HL-60/S4 (cell line): Measurements from ENCODE around the gene MSMP.

Source experiments
- in situ Hi-C: fragments of 300-500 bp; cut with MboI; formaldehyde crosslinking; loops from 2 replicates; pipeline ENCODE4 v1.14.3; 2022; ENCODE audit warnings: low sequenced_read_pairs

Gene MSMP, protein sequence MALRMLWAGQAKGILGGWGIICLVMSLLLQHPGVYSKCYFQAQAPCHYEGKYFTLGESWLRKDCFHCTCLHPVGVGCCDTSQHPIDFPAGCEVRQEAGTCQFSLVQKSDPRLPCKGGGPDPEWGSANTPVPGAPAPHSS

DNA sequence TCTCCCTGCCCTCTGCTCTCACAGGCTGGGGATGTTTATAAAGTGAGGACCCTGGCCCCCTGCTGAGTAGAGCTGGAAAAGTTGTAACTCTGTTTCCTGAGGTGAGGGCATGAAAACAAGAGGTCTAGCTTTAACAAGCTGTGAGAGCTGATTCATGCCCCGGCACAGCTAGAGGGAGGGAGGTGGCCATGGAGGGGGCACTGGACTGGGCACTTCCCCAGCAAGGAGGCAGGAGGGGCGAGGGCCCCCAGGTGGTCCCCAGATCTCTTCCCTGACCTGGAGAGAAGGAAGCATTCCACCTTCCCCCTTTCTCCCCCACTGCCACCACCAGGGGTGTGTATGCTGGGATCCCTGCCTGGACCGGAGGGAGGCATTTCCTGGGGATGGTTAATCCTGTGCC lies at the start of gene MSMP:
Gene MSMP, minus strand, starts transcription at position 13 of the 400 bp plus-strand sequence. CDS start 147 bp downstream, outside the sequence.
- in situ Hi-C loops = no loop called here

DNA sequence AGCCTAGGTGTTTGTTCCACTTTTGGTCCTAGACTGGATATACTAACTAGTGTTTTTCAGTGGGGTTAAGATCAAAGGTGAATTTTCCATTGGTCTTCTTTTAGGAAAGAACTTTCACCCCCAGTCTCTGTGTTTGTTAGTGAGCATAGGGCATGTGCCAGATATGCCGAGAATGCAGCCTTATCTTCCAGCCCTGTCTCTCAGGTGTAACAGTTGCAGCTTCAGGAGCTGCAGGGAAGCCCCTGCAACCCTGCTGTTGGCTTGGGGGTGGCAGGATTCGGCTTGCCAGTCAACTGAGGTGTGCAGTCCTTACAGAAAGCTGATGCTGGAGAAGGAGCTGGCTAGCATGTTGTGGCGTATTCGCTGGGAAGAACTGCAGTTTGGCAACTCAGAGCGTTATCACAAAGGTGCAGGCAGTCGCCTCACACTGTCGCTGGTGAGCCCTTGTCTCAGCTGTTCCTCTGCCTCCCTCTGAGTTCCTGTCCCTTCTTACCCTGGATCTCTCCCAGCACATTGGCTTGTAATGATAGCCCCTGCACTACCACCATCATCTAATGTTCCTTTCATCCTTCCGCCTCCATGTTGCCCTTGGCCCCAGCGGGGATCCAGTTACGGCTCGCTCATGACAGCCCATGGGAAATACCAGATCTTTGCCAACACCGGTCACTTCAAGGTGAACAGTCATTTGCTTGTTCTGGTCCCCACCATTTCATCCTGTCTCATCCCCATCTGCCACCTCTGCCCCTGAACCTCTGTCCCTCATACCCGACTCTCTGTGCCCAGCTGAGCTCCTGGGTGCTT lies 47.5 kb upstream of the MSMP start:
- in situ Hi-C loops = no loop called here

DNA sequence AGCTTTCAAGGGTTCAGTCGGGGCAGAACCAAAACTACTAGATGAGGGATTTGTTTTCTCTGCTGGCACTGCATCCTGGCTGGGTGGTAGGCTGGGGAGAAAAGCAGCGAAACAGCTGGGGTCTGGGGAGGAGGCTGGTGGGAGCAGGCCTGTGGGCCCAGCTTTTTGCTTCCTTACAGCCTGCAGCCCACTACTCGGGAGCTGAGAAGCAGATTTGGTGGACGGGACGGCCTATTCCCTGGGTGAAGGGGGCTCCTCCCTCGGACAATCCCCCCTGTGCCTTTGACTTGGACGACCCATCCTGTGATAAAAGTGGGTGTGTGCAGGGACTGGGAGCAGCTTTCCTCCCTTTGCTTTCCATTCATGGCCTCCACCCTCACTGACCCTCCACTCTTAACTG lies 46.5 kb upstream of the MSMP start:
- in situ Hi-C loops = no loop called here

DNA sequence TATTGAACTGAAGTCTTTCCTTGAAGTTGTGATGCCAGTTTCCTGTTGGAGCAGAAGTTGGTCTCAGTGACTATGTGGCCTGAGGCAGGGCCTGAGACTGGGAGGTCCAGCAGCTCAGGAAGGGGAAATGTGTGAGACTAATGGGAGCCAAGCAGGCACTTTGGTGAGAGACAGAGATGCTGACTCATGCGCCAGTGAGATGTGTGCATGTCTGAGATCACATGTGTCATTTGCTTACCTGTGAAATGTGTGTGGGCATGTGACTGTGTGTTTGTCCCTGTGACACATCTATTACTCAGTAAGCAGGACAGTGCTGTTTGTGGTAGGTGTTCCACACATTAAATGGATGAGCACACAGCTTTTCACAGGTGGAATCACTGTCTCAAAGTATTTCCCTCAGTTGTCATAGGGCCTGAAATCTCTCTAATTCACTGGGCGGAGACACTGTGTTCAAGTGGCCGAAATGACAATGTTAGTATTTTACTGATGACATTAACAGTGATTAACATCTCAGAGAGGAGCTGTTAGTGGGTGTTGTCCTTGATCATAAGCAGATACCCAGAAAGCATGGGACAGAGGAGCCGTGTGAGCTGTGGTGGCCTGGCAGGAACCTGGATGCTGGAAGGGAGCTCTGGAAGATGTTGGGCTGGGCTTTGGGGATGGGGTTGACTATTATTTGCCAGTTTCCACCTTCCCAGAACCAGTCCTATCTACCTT lies 44.7 kb upstream of the MSMP start:
- in situ Hi-C loops = loop anchor here (25.0 kb wide), 1 partner anchor 88 kb away; no protein-coding TSS in a partner anchor

DNA sequence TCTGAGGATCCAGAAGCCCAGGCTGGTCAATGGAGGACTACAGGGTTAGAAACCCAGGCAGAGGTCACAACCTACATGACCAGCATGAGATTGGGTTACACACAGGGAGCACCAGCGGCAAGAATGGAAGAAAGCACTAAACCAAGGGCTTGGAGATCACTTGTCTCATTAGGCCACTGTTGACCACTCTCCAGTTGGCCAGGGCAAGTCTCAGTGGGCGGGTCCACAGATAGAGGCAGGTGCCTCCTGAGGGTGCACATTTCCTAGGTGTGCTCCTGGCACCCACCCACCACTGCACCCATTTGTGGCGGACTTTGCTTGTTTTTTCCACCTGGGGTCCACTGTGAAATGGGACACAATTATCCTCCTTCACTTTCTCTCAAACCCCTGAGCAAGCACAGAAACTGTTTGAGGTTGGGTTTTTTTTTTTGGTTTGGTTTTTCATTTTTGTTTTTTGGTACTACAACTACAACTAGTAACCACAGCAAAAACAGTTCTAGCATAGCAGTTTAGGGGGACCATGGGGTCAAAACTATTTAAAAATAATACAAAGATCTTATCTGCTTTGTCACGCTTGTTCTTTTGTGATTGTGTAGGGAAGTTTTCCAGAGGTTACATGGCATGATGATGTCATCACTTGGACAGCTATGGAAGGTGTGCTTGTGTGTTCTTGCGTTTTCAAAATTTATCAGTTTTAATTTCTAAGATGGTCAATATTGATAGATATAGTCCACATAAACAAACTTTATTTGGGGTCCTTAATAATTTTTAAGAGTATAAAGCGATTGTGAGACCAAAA lies 43.4 kb upstream of the MSMP start:
- in situ Hi-C loops = loop anchor here (25.0 kb wide), 1 partner anchor 90 kb away; no protein-coding TSS in a partner anchor

DNA sequence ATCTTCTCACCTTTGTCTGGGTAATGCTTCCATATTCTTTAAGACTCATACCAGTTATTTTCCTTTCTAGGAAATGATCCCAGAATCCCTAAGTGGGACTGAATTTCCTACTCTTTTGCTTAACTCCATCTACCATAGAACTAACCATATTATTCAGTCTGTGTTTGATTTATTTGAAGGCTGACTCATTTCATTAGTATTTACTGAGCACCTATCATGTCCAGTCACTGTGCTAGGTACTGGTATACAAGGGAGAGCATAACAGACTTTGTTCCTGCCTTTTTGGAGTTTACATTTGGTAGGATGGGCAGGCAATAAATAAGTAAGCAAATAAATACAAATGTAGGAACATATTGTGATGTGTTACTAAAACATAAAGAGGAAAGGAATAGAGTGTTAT lies 41.6 kb upstream of the MSMP start:
- in situ Hi-C loops = loop anchor here (25.0 kb wide), 1 partner anchor 92 kb away; no protein-coding TSS in a partner anchor

DNA sequence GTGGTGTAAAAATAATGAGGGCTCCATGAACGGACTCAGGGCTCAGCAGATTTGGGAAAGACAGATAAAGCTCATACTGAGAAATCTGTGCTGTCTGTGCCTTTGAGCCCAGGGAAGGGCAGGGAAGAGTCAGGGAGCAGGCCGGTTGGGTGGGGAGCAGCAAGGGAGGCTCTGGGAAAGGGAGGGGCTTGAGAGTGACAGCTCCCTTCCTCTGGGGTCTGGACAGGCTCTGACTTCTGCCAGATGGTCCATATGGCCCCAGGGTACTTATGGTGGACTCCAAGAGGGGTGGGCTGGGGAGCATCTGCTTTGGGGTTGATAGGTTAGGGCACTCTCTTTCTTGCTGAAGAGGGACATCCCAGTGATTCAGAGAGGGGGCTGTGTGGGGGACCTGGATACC lies 39.4 kb upstream of the MSMP start:
- in situ Hi-C loops = loop anchor here (25.0 kb wide), 1 partner anchor 94 kb away; no protein-coding TSS in a partner anchor

DNA sequence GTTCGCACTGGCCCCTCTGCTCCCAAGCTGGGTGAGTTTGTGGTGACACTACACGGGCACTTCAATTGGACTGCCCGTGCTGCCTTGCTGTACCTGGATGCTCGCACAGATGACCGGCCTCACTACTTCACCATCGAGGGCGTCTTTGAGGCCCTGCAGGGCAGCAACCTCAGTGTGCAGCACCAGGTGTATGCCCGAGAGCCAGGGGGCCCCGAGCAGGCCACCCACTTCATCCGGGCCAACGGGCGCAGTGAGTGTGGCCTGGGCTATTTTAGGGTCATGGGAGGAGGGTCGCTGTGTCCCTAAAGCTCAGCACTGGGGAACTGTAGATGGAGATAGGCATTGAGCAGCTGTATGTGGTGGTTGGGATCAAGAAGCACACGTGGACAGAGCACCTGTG lies 38.8 kb upstream of the MSMP start:
- in situ Hi-C loops = loop anchor here (25.0 kb wide), 1 partner anchor 94 kb away; no protein-coding TSS in a partner anchor

DNA sequence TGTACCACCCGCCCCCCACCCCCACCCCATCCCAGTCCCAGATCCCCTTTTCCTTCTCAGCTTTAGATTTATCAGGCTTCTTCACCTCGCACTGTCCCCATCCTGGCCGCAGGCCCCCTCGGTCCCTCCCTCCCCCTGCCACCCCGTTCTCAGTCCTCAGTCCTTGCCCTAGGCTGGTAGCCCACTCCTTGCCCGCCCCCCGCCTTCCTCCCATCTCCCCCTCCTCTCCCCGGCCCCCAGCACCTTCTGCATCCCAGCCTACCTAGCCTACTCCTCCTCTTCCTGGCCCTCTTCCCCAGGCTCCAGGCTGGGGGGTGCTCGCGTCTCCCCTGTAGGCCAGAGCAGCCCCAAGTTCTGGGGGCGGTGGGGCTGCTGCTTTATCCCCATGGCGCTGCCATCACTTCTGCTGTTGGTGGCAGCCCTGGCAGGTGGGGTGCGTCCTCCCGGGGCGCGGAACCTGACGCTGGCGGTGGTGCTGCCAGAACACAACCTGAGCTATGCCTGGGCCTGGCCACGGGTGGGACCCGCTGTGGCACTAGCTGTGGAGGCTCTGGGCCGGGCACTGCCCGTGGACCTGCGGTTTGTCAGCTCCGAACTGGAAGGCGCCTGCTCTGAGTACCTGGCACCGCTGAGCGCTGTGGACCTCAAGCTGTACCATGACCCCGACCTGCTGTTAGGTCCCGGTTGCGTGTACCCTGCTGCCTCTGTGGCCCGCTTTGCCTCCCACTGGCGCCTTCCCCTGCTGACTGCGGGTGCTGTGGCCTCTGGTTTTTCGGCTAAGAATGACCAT lies 38.1 kb upstream of the MSMP start:
- in situ Hi-C loops = loop anchor here (25.0 kb wide), 1 partner anchor 95 kb away; no protein-coding TSS in a partner anchor

DNA sequence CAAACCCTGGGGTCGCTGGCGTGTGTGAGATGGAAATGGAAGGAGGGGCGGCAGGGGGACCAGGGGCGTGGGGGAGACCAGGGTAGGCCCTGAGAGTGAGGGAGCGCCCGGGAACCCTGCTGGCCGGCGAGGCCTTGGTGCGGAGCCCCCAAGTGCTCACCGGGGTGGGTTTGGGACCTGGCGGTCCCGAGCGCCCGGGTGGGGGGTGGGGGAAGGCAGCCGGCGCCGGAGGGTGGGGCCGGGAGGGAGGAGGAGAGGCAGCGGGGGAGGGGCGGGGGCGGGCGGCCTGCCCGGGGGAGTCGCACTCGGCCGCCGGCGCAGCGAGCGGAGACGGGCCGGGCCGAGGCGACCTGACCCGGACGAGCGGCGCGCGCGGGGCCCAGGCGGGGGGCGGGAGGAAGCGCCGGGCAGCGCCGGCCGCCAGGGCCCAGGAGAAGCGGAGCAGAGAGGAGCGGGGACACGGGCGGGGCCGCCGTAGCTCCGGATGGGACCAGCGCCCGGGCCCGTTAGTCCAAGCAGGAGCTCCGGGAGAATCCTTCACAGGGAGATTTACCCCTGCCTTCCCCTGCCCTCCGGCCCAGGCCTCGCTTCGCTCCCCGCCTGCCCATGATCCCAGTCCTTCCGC lies 37.3 kb upstream of the MSMP start, which contains the start of gene NPR2:
Gene NPR2, plus strand, starts transcription at position 295 of the 625 bp plus-strand sequence. CDS start 818 bp downstream, outside the sequence.
- in situ Hi-C loops = loop anchor here (25.0 kb wide), 1 partner anchor 96 kb away; no protein-coding TSS in a partner anchor

DNA sequence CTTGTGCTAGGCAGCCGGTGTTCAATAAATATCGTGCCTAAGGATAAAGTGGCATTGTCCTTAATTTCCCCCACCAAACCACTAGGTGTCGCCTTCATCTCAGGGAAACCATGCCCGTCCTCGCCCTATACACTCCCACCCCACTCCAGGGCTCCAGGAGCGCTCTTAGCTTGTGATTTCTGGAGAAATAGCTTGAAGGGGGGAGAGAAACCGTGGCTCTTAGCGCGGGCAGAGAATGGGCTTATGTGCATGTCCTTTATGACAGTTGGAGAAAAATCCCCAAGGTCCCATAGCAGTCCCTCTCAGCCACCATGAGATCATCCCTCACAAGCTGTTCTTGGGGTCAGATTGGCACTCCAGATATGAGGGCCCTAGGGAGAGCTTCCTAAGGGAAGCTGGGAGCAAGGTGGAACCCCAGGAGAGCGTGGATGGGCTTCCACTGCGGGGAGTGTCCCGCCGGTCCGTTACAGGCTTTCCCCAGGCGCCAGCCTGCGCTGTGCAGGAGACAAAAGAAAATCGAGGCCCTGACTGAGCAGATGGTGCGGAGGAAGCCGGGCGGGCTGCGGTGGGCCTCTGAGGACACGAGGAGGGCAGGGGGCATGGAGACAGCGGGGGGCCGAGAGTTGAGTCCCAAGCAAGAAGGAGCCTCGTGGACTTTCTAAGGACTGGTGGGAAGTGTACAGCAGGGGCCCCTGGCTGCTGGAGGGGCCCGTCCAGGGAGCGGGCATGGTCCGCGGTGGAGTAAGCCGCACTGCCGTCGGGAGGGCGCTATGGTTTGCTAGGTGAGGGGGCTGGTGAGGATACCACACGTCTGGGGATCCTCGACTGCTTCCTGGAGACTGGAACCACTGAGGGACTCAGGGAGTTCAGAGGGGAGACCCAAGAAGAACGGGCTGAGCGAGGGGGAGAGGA lies 36.6 kb upstream of the MSMP start:
- in situ Hi-C loops = loop anchor here (25.0 kb wide), 1 partner anchor 97 kb away; no protein-coding TSS in a partner anchor

DNA sequence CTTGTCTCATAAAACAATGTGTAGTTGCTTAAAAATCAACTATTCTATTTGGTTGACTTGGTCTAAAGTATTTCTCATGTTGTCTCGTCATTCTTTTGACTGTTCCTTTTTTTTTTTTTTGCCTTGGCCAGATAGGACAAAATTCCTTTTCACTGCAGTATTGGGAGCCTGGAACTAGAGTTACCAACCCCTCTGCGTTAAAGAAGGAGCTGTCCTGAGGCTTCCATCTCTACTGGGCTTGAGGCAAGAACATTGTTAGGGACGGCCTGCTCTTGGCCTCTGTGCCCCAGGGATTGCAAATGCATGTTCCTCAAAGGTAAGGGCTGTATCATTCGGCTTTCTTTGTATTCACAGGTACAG lies 35.9 kb upstream of the MSMP start:
- in situ Hi-C loops = loop anchor here (25.0 kb wide), 1 partner anchor 97 kb away; no protein-coding TSS in a partner anchor

DNA sequence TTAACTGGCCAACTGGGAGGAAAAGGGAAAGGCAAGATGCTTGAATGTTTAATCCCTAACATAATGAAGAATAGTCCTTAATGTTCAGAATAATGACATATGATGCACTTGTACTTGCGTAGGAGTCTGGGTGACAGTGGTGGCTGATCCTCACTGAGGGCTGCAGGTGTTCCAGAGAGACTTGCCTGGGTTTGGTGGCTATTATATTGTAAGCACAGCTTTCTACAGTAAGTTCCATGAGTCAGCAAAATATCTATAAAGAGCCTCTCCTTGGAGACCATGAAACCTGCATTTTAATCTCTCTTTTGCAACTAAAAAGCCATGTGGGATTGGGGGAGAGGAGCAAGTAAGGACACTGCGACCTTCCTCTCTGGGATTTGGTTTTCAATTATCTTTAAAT lies 35.5 kb upstream of the MSMP start:
- in situ Hi-C loops = loop anchor here (25.0 kb wide), 1 partner anchor 98 kb away; no protein-coding TSS in a partner anchor

DNA sequence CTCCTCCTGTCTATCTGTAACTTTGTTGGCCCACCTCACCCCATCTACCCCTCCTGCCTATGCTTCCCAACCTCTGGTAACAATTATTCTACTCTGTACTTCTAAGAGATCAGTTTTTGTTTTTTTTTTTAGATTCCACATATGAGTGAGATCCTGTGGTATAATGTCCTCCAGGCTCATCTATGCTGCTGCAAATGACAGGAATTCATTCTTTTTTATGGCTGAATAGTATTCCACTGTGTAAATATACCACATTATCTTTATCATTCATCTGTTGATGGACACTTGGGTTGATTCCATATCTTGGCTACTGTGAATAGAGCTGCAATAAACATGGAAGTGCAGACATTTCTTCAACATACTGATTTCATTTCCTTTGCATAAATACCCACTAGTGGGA lies 29.3 kb upstream of the MSMP start:
- in situ Hi-C loops = loop anchor here (25.0 kb wide), 1 partner anchor 104 kb away; no protein-coding TSS in a partner anchor

DNA sequence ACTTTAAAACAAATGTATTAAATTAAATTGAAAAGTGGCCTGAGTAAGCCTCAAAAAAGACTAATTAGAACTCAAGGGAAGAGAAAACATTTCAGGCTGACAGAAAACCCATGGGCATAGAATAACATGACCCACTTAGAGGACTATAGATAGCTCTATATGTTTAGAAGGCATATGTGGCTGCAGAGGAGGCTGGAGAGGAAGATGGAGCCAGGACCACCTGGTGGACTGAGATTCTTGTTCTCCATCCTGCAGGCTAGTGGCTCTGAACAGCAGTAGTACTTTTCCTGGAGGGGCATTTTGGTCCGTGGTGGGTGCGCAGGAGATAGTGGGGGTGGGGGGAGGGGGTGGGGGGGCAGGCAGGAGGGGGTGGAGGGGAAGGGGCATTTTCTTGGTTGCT lies 27.0 kb upstream of the MSMP start:
- in situ Hi-C loops = loop anchor here (25.0 kb wide), 1 partner anchor 106 kb away; no protein-coding TSS in a partner anchor

DNA sequence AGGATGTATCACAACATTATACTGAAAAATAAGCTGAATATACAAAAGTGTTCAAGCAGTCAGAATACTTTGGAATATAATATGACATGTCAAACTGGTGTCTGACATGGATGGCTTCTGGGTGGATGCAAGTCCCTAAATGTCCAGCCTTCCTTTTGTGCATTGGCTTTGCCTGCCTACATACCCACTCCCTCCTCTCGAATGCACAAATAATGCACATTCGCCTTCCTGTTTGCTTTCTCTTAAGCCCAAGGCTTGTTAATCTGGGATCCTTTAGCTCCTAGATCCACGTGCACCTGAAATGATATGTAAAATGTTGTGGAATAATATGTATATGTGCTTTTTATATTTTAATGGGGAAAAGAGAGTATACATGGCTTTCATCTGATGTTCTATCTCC lies 24.4 kb upstream of the MSMP start:
- in situ Hi-C loops = loop anchor here (25.0 kb wide), 1 partner anchor 109 kb away; no protein-coding TSS in a partner anchor

DNA sequence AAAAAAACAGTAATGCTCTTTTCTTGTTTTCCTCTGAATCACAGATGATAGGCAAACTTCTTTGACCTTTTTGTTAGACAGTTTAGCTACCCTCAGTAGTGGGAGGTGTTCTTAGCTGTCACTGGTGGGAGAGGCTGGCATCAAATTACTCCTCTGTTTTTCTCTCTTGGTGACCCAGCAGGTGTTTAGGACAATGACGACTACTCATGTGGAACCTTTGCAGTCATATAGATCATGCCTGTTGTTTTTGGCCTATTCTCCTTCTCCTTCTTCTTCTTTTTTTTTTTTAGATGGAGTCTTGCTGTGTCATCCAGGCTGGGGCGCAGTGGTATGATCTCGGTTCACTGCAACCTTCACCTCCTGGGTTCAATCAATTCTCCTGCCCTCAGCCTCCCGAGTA lies 21.9 kb upstream of the MSMP start:
- in situ Hi-C loops = loop anchor here (25.0 kb wide), 1 partner anchor 111 kb away; no protein-coding TSS in a partner anchor
